Neutrophil (primary cell): ENCODE data around the gene NFATC2.

Source experiments
- H3K27ac ChIP-seq: fragments of 200-600 bp; sonication (generic); 2 replicates; pipeline ENCODE4 v1.5.1; 2016; ENCODE audit warnings: mild to moderate bottlenecking, moderate library complexity
- H3K27me3 ChIP-seq: fragments of 200-600 bp; sonication (generic); 2 replicates; pipeline ENCODE4 v1.6.0; 2016; ENCODE audit warnings: mild to moderate bottlenecking
- H3K36me3 ChIP-seq: fragments of 200-600 bp; sonication (generic); 2 replicates; pipeline ENCODE4 v1.5.1; 2017
- H3K4me1 ChIP-seq, 2 experiments: fragments of 200-600 bp in 1 of 2; sonication (generic) in 1 of 2; 1 replicate in 1 of 2; 2 replicates in 1 of 2; pipeline versions ENCODE4 v1.5.1 to v1.6.1; 2013 to 2016; ENCODE audit warnings: low read depth in 1 of 2, low read length in 1 of 2, mild to moderate bottlenecking in 1 of 2, moderate library complexity in 1 of 2; ENCODE audit not compliant: control insufficient read depth in 1 of 2, insufficient read depth in 1 of 2
- H3K4me3 ChIP-seq, 2 experiments: fragments of 200-600 bp in 1 of 2; sonication (generic) in 1 of 2; 1 replicate in 1 of 2; 2 replicates in 1 of 2; pipeline ENCODE4 v1.5.1; 2013 to 2016; ENCODE audit warnings: low read depth in 1 of 2, low read length in 1 of 2, mild to moderate bottlenecking in 1 of 2, moderate library complexity in 1 of 2
- H3K9me3 ChIP-seq: fragments of 200-600 bp; sonication (generic); 2 replicates; pipeline ENCODE4 v1.5.1; 2016
- TF ChIP-seq, protein P1 (sequence below): fragments of 200-600 bp; sonication (generic); IDR thresholded peaks from 2 replicates; pipeline ENCODE4 v1.5.1; 2016; ENCODE audit warnings: antibody characterized with exemption

NFATC2 gene

DNA sequence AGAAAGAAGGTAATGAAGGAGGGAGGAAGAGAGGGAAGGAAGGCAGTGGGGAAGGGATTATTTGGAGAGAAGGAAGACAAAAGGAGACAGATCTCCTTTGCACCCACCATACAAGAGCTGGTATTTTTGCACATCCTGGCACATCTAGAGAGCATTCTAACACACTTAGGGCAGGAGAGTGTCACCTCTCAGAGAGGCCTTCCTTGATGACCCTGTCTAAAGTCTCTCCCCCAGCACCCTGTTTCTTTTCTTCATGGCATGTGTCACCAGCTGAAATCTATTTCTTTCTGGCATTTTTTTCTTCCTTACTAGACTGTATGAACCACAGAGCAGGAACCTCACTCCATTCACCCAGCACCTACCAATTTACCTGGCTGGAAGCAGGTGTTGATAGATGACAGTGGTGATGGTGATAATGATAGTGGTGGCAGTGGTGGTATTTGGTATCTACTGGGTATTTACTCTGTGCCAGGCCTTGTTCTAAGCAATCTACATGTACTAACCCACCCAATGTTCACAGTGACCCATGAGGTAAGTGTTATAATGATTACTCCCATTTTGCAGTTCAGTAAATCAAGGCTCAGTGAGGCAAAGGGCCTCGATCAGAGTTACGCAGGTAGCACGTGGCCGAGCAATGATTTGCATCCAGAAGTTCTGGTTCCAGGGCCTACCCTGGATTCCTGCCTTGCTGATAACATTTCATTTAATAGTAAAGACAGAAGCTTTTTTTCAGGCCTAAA lies 131.8 kb downstream of the NFATC2 start:
- H3K4me1 ChIP-seq, result no peaks in the 10 kb centered on the region
- H3K27ac ChIP-seq, result no peak overlapping the region
- no peak overlapping the region for H3K4me3 ChIP-seq
- H3K36me3 ChIP-seq, result no peaks in the 10 kb centered on the region
- H3K27me3 ChIP-seq, result no peaks in the 10 kb centered on the region
- TF ChIP-seq, protein P1, sequence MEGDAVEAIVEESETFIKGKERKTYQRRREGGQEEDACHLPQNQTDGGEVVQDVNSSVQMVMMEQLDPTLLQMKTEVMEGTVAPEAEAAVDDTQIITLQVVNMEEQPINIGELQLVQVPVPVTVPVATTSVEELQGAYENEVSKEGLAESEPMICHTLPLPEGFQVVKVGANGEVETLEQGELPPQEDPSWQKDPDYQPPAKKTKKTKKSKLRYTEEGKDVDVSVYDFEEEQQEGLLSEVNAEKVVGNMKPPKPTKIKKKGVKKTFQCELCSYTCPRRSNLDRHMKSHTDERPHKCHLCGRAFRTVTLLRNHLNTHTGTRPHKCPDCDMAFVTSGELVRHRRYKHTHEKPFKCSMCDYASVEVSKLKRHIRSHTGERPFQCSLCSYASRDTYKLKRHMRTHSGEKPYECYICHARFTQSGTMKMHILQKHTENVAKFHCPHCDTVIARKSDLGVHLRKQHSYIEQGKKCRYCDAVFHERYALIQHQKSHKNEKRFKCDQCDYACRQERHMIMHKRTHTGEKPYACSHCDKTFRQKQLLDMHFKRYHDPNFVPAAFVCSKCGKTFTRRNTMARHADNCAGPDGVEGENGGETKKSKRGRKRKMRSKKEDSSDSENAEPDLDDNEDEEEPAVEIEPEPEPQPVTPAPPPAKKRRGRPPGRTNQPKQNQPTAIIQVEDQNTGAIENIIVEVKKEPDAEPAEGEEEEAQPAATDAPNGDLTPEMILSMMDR, result no peak
- H3K9me3 ChIP-seq, result no peaks in the 10 kb centered on the region

DNA sequence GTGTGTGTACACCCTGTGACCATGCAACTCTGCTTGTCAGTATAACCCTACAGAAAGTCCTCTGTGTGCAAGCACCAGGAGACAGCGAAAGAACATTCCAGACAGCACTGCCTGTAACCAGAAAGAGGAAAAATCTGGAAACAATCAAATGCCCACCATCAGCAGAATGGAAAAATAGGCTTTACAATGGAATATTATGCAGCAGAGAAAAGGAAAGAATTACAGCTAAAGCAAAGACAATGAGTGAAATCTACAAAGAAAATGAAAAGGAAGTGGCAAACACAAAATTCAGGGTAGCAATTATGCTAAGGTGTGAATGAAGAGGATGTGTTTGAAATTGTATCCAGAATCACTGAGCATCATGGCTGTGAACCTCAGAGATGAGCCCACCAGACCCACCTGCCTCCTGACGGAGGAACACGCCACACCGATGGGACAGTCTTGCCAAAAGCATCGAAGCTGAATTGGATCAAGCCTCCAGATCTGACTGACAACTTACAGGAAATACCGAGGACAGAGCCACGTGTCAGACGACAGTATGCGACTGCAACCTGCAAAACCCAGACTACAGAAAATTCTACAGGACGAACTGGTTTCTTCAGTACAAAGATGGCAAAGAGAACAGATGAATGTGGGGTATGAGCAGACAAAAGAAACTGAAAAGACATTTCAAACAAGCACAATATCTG lies 133.2 kb downstream of the NFATC2 start:
- TF ChIP-seq, protein P1, result no peak
- H3K4me3 ChIP-seq, result no peak overlapping the region
- H3K9me3 ChIP-seq, result no peaks in the 10 kb centered on the region
- no peaks in the 10 kb centered on the region for H3K4me1 ChIP-seq
- no peaks in the 10 kb centered on the region for H3K27me3 ChIP-seq
- no peak overlapping the region for H3K27ac ChIP-seq
- H3K36me3 ChIP-seq, result no peaks in the 10 kb centered on the region

GRCh38 chr20:51404297-51405060 lies 138.0 kb downstream of the NFATC2 start:
- H3K27ac ChIP-seq, result no peak overlapping the region
- peaks cover 5% of the 10 kb centered on the region for H3K27me3 ChIP-seq
- no peak overlapping the region for H3K4me3 ChIP-seq
- H3K36me3 ChIP-seq, result no peaks in the 10 kb centered on the region
- TF ChIP-seq, protein P1, result no peak
- H3K9me3 ChIP-seq, result no peaks in the 10 kb centered on the region
- H3K4me1 ChIP-seq, result no peaks in the 10 kb centered on the region

DNA sequence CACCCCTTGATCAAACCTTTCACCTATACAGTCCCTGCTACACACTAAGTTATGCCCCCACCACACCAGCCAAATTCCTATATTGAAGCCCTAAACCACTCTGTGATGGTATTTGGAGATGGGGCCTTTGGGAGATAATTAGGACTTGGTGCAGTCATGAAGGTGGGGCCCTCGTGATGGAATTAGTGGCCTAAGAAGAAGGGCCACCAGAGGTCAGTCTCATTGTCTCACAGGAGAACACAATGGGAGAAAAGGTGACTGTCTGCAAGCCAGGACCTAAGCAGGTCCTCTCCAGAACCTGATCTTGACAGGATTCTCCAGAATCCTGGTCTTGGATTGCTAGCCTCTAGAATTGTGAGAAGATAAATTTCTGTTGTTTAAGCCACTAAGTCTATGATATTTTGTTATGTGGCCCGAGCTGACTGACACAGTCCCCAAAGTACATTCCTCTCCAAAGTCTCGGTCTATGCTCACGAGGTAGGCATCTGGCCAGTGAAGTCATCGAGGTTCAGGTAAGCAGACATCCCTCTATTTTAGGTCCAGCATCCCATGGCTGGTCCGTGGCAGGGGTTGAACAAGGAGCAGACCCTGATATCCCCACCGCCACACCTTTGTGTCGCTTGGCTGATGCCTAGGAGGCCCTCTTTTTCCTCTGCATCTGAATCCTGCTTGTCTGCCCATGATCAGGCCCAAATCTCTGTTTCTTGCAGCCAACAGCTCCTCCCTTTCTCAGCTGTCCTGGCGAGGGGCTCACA lies 138.9 kb downstream of the NFATC2 start:
- Histone ChIP-seq H3K4me3 (no peak overlapping the region), H3K36me3 (no peaks in the 10 kb centered on the region), H3K4me1 (no peaks in the 10 kb centered on the region), H3K9me3 (no peaks in the 10 kb centered on the region), H3K27me3 (peaks cover 5% of the 10 kb centered on the region), H3K27ac (no peak overlapping the region)
- TF ChIP-seq, protein P1, result no peak

- TF ChIP-seq, protein P1, result no peak
- H3K27ac ChIP-seq, result no peak overlapping the region
- no peak overlapping the region for H3K4me3 ChIP-seq
- no peaks in the 10 kb centered on the region for H3K36me3 ChIP-seq
- no peaks in the 10 kb centered on the region for H3K4me1 ChIP-seq
- peaks cover 5% of the 10 kb centered on the region for H3K27me3 ChIP-seq
- no peaks in the 10 kb centered on the region for H3K9me3 ChIP-seq
Measured at GRCh38 chr20:51402201-51402600, 140.3 kb downstream of the NFATC2 start.
